ENCODE data around the gene OTX1.

GRCh38 chr2:63060472-63060991 lies 9.9 kb downstream of the OTX1 start:
- TF ChIP-seq CTCF (IDR thresholded peaks at IDR 0.05) (no peak), POLR2A (IDR thresholded peaks at IDR 0.05) (no peak)
